ENCODE results near the gene CACNG6. TPM values are rescaled to one million over a fixed set of nuclear protein-coding genes. Genes with fewer than 3 reads are reported as not detected.
A peak's percentile ranks its signal among the peaks of the same experiment; 100 is the strongest.

Gene CACNG6
- total RNA-seq, 1 experiment from 2014 or later: not detected

DNA sequence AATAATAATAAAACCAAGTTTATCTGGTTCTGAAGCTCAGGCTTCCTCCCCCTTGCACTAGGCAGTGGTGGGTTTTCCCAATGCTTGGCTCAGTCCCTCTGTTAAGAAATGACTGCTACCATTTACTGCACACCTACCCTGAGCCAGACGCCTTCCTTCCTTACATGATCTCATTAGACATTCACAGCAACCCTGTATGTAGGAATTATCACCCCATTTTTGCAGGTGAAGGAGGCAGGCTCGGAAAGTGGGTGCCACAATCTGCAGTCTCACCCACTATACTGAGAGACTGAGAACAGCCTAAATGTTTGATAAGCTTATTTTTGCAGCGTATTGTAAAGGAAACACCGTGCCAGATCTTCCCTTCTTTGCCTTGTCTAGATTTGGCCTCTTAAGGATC is 47.0 kb upstream of the CACNG6 start:
- H3F3A ChIP-seq (ENCODE audit: low read length, unreplicated experiment): no peaks in the 10 kb centered on the region
- intact Hi-C loops (cut with micrococcal nuclease): no loop called here
- DNase-seq (no peak), ATAC-seq (no peak)
- no peaks in the 10 kb centered on the region for H4K20me1 ChIP-seq (ENCODE audit: low read length)
- no peaks in the 10 kb centered on the region for H3K9me2 ChIP-seq (replicated peaks; ENCODE audit: low read length)
- CTCF ChIA-PET: no interaction called here
- H3K9ac ChIP-seq (ENCODE audit: low read length): no peak overlapping the region
- no peak overlapping the region for H2AFZ ChIP-seq (ENCODE audit: low read length)
- no TSS peak for BruUV-seq (replicated peaks)
- no peak overlapping the region for H3K27ac ChIP-seq (ENCODE audit: low read length)
- H3K79me2 ChIP-seq (ENCODE audit: low read length): no peaks in the 10 kb centered on the region
- no peaks in the 10 kb centered on the region for H3K36me3 ChIP-seq (ENCODE audit: low read depth, low read length)
- peaks cover 4% of the 10 kb centered on the region; the same call in 1 of the 2 replicates for H3K27me3 ChIP-seq (ENCODE audit: low read length)
- H3K9me3 ChIP-seq (ENCODE audit: low read length): no peaks in the 10 kb centered on the region
- H3K4me2 ChIP-seq (ENCODE audit: low read length): no peak overlapping the region
- H3K4me1 ChIP-seq (ENCODE audit: insufficient read depth, low read length): no peaks in the 10 kb centered on the region
- no peak overlapping the region for H3K4me3 ChIP-seq (ENCODE audit: low read length)
- POLR2A ChIA-PET (ENCODE audit: unreplicated experiment): interaction anchor here (0.8 kb wide), 1 partner anchor 37 kb away, joined by 5 read pairs; no protein-coding TSS in a partner anchor
- TF ChIP-seq, protein P1, sequence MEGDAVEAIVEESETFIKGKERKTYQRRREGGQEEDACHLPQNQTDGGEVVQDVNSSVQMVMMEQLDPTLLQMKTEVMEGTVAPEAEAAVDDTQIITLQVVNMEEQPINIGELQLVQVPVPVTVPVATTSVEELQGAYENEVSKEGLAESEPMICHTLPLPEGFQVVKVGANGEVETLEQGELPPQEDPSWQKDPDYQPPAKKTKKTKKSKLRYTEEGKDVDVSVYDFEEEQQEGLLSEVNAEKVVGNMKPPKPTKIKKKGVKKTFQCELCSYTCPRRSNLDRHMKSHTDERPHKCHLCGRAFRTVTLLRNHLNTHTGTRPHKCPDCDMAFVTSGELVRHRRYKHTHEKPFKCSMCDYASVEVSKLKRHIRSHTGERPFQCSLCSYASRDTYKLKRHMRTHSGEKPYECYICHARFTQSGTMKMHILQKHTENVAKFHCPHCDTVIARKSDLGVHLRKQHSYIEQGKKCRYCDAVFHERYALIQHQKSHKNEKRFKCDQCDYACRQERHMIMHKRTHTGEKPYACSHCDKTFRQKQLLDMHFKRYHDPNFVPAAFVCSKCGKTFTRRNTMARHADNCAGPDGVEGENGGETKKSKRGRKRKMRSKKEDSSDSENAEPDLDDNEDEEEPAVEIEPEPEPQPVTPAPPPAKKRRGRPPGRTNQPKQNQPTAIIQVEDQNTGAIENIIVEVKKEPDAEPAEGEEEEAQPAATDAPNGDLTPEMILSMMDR (conservative IDR thresholded peaks at IDR 0.05; ENCODE audit: low read depth, low read length): no peak
- TF ChIP-seq EZH2phosphoT487 (IDR thresholded peaks at IDR 0.05; ENCODE audit: borderline replicate concordance, low read length) (no peak), EZH2 (IDR thresholded peaks at IDR 0.05; ENCODE audit: low read length, unreplicated experiment) (no peak)

DNA sequence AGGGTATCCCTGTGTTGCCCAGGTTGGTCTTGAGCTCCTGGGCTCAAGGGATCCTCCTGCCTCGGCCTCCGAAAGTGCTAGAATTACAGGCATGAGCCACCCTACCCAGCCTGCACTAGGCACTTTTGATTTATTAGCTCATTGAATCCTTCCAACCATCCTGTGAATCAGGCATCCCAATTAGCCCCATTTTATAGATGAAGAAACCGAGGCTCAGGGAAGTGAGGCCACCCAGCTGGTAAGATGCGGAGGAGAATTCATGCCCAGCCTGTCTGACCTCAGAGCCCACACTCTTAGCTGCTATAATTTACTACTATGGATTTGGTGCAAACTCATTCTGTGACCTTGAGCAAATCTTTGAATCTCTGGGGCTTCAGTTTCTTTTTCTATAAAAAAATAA is 46.5 kb upstream of the CACNG6 start:
- Histone ChIP-seq H3K36me3 (ENCODE audit: low read depth, low read length) (no peaks in the 10 kb centered on the region), H4K20me1 (ENCODE audit: low read length) (no peaks in the 10 kb centered on the region), H2AFZ (ENCODE audit: low read length) (no peak overlapping the region), H3K9ac (ENCODE audit: low read length) (no peak overlapping the region), H3K27ac (ENCODE audit: low read length) (no peak overlapping the region), H3K9me3 (ENCODE audit: low read length) (no peaks in the 10 kb centered on the region), H3K79me2 (ENCODE audit: low read length) (no peaks in the 10 kb centered on the region), H3K9me2 (replicated peaks; ENCODE audit: low read length) (no peaks in the 10 kb centered on the region), H3K4me2 (ENCODE audit: low read length) (0 out of 2 replicates have a peak overlapping the region, but pooled peaks have one; percentile 30), H3K4me3 (ENCODE audit: low read length) (no peak overlapping the region), H3K4me1 (ENCODE audit: insufficient read depth, low read length) (no peaks in the 10 kb centered on the region), H3K27me3 (ENCODE audit: low read length) (peaks cover 4% of the 10 kb centered on the region; the same call in 1 of the 2 replicates), H3F3A (ENCODE audit: low read length, unreplicated experiment) (no peaks in the 10 kb centered on the region)
- ATAC-seq (no peak), DNase-seq (no peak)
- ChIA-PET POLR2A (ENCODE audit: unreplicated experiment) (interaction anchor here (0.8 kb wide), 1 partner anchor 36 kb away, joined by 5 read pairs; no protein-coding TSS in a partner anchor), CTCF (no interaction called here)
- TF ChIP-seq EZH2 (IDR thresholded peaks at IDR 0.05; ENCODE audit: low read length, unreplicated experiment) (no peak), EZH2phosphoT487 (IDR thresholded peaks at IDR 0.05; ENCODE audit: borderline replicate concordance, low read length) (no peak)
- TF ChIP-seq, protein P1 (conservative IDR thresholded peaks at IDR 0.05; ENCODE audit: low read depth, low read length): no peak
- BruUV-seq (replicated peaks): no TSS peak
- intact Hi-C loops (cut with micrococcal nuclease): no loop called here

DNA sequence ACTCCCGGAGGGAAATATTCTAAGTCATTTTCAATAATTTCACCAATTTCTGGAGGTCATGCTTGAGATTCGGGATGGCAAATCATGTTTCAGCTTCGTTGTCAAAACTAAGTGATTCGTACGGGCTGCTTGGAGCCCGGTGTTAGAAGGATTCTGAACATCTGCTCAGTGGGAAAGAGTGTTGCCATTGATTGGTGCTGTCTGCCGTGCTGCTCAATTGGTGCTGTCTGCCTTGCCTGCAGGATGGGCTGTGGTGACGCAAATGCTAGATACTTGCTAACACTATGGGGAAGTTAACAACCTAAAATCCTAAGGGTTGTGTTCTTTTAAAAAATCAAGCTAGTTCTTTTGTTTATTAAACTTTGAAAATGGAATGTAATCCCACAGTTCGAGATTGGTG is 46.0 kb upstream of the CACNG6 start:
- no peak overlapping the region for H3K4me3 ChIP-seq (ENCODE audit: low read length)
- H3K4me1 ChIP-seq (ENCODE audit: insufficient read depth, low read length): no peaks in the 10 kb centered on the region
- no peak overlapping the region for H3K27ac ChIP-seq (ENCODE audit: low read length)
- DNase-seq: peak; percentile 35
- no peaks in the 10 kb centered on the region for H3K9me3 ChIP-seq (ENCODE audit: low read length)
- peak overlapping the region; percentile 30; the same call in 1 of the 2 replicates for H3K4me2 ChIP-seq (ENCODE audit: low read length)
- no peaks in the 10 kb centered on the region for H3F3A ChIP-seq (ENCODE audit: low read length, unreplicated experiment)
- no peaks in the 10 kb centered on the region for H3K79me2 ChIP-seq (ENCODE audit: low read length)
- no peaks in the 10 kb centered on the region for H4K20me1 ChIP-seq (ENCODE audit: low read length)
- no TSS peak for BruUV-seq (replicated peaks)
- intact Hi-C loops (cut with micrococcal nuclease): no loop called here
- CTCF ChIA-PET: no interaction called here
- no peak overlapping the region for H2AFZ ChIP-seq (ENCODE audit: low read length)
- H3K27me3 ChIP-seq (ENCODE audit: low read length): peaks cover 4% of the 10 kb centered on the region; the same call in 1 of the 2 replicates
- H3K9me2 ChIP-seq (replicated peaks; ENCODE audit: low read length): no peaks in the 10 kb centered on the region
- TF ChIP-seq EZH2phosphoT487 (IDR thresholded peaks at IDR 0.05; ENCODE audit: borderline replicate concordance, low read length) (no peak), EZH2 (IDR thresholded peaks at IDR 0.05; ENCODE audit: low read length, unreplicated experiment) (no peak)
- TF ChIP-seq, protein P1 (conservative IDR thresholded peaks at IDR 0.05; ENCODE audit: low read depth, low read length): no peak
- H3K36me3 ChIP-seq (ENCODE audit: low read depth, low read length): no peaks in the 10 kb centered on the region
- H3K9ac ChIP-seq (ENCODE audit: low read length): no peak overlapping the region
- POLR2A ChIA-PET (ENCODE audit: unreplicated experiment): interaction anchor here (0.8 kb wide), 1 partner anchor 36 kb away, joined by 5 read pairs; no protein-coding TSS in a partner anchor
- peak; percentile 75 for ATAC-seq
